Gastroesophageal sphincter (tissue), 4 donors: ENCODE results near the gene ACCSL. TPM values are rescaled to one million over a fixed set of nuclear protein-coding genes. Genes with fewer than 3 reads are reported as not detected.

ENCODE experiments used
- ATAC-seq: fragments of 150-250 bp; one replicate; pipeline ENCODE4 v1.9.1; 2016; ENCODE audit warnings: mild to moderate bottlenecking, moderate library complexity
- H3K27ac ChIP-seq, 4 donors: fragments of 200-600 bp; sonication (generic) in 3 of 4; 1 replicate in 3 of 4; 2 replicates in 1 of 4; pipeline ENCODE4 v1.5.1; 2016 to 2019
- H3K27me3 ChIP-seq: fragments of 200-600 bp; sonication (generic); one replicate; pipeline ENCODE4 v1.5.1; 2019
- H3K36me3 ChIP-seq, 2 donors: fragments of 200-600 bp; sonication (generic); one replicate each; pipeline ENCODE4 v1.5.1; 2019; ENCODE audit warnings: control low read depth in 1 of 2
- H3K4me1 ChIP-seq, 3 donors: fragments of 200-600 bp; sonication (generic); 1 replicate in 2 of 3; 2 replicates in 1 of 3; pipeline ENCODE4 v1.5.1; 2016 to 2019; ENCODE audit warnings: control low read depth in 2 of 3
- H3K4me3 ChIP-seq, 2 donors: fragments of 200-600 bp; sonication (generic); one replicate each; pipeline ENCODE4 v1.5.1; 2019; ENCODE audit warnings: mild to moderate bottlenecking in 1 of 2, moderate library complexity in 1 of 2
- H3K9me3 ChIP-seq, 3 donors: fragments of 200-600 bp; sonication (generic); one replicate each; pipeline ENCODE4 v1.5.1; 2017 to 2019; ENCODE audit warnings: control low read depth in 2 of 3
- EP300 ChIP-seq: sonication (generic); formaldehyde crosslinking; IDR thresholded peaks from one replicate; pipeline ENCODE4 v1.6.1; 2017; ENCODE audit warnings: antibody characterized with exemption, mild to moderate bottlenecking
- POLR2A ChIP-seq, 2 donors: fragments of 450-650 bp; IDR thresholded peaks; one replicate each; pipeline ENCODE4 v1.6.1; 2017; ENCODE audit warnings: antibody characterized with exemption in 2 of 2, mild to moderate bottlenecking in 2 of 2, moderate library complexity in 1 of 2
- POLR2AphosphoS5 ChIP-seq: sonication (generic); formaldehyde crosslinking; IDR thresholded peaks from one replicate; pipeline ENCODE4 v1.6.1; 2017; ENCODE audit warnings: antibody characterized with exemption
- WGBS, 2 donors: methylation state at CpG; one replicate each; pipeline ENCODE4 v1.1.5; 2018; ENCODE audit warnings: low coverage in 1 of 2; 5-methylcytosine and 5-hydroxymethylcytosine counted together
- total RNA-seq, 4 donors: library from RNA; depleted of rRNA; stranded (reverse); fragments of >200 nt; gene quantifications; one replicate each; pipeline ENCODE4 v1.1.0, GENCODE V29; 2016
- TF ChIP-seq, protein P1 (sequence below), 4 experiments: fragments of 200-600 bp in 2 of 4; fragments of 450-650 bp in 2 of 4; sonication (generic) in 1 of 4; IDR thresholded peaks; one replicate each; pipeline ENCODE4 v1.5.1; 2017 to 2019; ENCODE audit warnings: antibody characterized with exemption in 4 of 4, mild to moderate bottlenecking in 2 of 4, moderate library complexity in 2 of 4

Gene ACCSL
- total RNA-seq, 4 donors from 2014 or later: not detected

DNA sequence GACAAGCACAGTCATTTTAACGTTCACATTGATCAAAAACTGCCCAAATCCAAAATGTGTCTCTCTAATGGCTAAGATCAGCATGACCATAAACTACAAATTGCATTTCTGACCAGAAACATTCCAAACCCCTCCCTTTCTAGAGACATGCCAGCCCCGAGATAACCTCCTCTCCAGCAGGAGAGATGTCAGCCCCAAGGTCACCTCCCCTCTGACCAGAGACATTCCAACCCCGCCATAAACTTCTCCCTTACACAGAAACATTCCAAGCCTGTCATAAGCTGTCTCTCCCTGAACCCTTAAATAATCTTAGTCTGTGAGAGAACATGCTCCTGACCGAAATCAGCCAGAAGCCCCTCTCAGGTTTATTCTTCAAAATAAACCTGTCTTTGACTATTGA is 41.1 kb downstream of the ACCSL start:
- no peaks in the 10 kb centered on the region for H3K4me1 ChIP-seq
- no peaks in the 10 kb centered on the region for H3K9me3 ChIP-seq
- H3K27me3 ChIP-seq: no peaks in the 10 kb centered on the region
- TF ChIP-seq EP300 (no peak), POLR2A (IDR thresholded peaks at IDR 0.05) (no peak), POLR2AphosphoS5 (no peak)
- TF ChIP-seq, protein P1, sequence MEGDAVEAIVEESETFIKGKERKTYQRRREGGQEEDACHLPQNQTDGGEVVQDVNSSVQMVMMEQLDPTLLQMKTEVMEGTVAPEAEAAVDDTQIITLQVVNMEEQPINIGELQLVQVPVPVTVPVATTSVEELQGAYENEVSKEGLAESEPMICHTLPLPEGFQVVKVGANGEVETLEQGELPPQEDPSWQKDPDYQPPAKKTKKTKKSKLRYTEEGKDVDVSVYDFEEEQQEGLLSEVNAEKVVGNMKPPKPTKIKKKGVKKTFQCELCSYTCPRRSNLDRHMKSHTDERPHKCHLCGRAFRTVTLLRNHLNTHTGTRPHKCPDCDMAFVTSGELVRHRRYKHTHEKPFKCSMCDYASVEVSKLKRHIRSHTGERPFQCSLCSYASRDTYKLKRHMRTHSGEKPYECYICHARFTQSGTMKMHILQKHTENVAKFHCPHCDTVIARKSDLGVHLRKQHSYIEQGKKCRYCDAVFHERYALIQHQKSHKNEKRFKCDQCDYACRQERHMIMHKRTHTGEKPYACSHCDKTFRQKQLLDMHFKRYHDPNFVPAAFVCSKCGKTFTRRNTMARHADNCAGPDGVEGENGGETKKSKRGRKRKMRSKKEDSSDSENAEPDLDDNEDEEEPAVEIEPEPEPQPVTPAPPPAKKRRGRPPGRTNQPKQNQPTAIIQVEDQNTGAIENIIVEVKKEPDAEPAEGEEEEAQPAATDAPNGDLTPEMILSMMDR (IDR thresholded peaks at IDR 0.05): no peak
- H3K27ac ChIP-seq: no peak overlapping the region
- WGBS, 2 donors: 92 to 94% methylated on average over 3 to 4 of the region's 4 CpGs
- ATAC-seq: no peak
- H3K36me3 ChIP-seq: peaks cover 0 to 12% of the 10 kb centered on the region in 2 donors
- no peak overlapping the region for H3K4me3 ChIP-seq

DNA sequence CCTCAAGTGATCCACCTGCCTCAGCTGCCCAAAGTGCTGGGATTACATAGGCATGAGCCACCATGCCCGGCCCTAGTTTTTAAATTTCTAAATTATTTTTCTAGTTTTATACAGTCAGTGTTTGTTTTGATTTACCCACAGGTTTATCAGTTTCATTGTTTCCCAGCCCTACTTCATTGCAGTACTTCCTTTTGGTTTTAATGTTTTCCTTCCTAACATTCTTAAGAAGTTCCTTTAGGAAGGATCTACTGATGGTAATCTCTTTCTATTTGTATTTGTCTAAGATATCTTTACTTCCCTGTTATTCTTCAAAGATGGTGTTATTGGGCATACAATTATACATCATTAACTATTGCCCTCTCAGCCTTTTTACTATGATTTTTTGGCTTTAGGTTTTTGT is 42.8 kb downstream of the ACCSL start:
- Histone ChIP-seq H3K4me1 (peaks cover 0 to 14% (median 3%) of the 10 kb centered on the region in 3 donors), H3K4me3 (no peak overlapping the region), H3K36me3 (peaks cover 0 to 5% of the 10 kb centered on the region in 2 donors), H3K9me3 (no peaks in the 10 kb centered on the region), H3K27ac (no peak overlapping the region), H3K27me3 (no peaks in the 10 kb centered on the region)
- no peak for ATAC-seq
- 67 to 100% methylated on average over 1 of the region's 1 CpG for WGBS, 2 donors
- TF ChIP-seq POLR2A (IDR thresholded peaks at IDR 0.05) (no peak), POLR2AphosphoS5 (no peak), EP300 (no peak)
- TF ChIP-seq, protein P1 (IDR thresholded peaks at IDR 0.05): no peak

DNA sequence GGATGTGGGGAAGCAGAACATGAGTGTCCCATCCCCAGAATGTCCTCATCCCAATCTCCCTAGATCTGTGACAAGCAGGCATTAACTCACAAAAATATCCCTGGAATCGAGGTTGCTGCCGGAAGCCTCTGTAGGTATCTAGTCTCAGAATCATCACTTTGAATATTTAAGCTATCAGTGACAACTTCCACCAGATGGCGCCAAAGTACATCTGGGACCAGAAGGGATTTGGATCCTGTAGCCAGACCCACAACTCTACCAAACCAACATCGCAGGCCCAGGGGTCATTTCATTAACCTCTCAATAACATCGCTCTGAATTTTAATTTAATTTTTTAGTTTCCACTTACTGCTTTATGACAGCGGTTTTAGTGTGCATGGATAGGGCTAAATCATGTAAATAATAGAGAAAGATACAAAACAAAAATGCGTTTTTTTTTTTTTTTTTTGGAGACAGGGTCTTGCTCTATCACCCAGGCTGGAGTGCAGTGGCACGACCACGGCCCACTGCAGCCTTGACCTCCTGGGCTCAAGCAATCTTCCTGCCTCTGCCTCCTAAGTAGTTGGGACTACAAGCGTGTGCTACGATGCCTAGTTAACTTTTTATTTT is 46.6 kb downstream of the ACCSL start:
- Histone ChIP-seq H3K36me3 (no peaks in the 10 kb centered on the region), H3K27me3 (no peaks in the 10 kb centered on the region), H3K9me3 (no peaks in the 10 kb centered on the region), H3K4me1 (peaks cover 0 to 33% (median 7%) of the 10 kb centered on the region in 3 donors), H3K4me3 (no peak overlapping the region), H3K27ac (no peak overlapping the region)
- 0 to 17% methylated on average over 5 to 9 of the region's 11 CpGs for WGBS, 2 donors
- TF ChIP-seq, protein P1 (IDR thresholded peaks at IDR 0.05): peak; percentile 67 to 87 (median 72)
- TF ChIP-seq POLR2AphosphoS5: no peak
- no peak for TF ChIP-seq EP300
- no peak for TF ChIP-seq POLR2A (IDR thresholded peaks at IDR 0.05)
- ATAC-seq: peak; percentile 52

DNA sequence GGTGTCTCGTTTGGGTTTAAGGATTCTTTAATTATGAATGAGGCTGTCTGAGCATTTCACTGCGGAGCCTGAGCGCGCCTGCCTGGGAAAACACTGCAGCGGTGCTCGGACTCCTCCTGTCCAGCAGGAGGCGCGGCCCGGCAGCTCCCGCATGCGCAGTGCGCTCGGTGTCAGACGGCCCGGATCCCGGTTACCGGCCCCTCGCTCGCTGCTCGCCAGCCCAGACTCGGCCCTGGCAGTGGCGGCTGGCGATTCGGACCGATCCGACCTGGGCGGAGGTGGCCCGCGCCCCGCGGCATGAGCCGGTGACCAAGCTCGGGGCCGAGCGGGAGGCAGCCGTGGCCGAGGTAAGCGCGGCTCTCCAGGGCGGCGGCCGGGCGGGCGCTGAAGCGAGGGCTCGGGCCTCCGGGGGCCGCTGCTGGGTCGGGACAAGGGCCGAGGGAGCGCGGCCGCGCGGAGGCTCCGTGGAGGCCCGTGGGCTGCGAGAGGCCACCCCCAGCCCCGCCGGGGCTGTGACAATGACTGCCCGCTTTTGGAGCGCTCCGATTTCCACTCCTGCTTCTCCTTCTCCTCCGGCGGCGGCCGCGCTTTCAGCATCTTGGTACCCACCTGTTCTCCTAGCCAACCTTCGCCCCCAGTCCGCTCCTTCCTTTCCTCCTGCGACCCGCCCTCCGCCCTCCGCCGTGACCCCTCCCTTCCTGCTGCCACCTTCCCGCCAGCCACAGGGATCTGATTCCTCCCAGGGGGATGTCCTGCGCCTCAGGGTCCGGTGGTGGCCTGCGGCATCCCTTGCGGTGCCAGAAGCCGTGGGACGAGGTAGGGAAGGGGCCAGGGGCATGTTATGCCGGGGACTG is 48.0 kb downstream of the ACCSL start, which contains the start of gene EXT2:
Gene EXT2, plus strand, starts transcription at position 173 of the 854 bp plus-strand sequence. CDS start 12,035 bp downstream, outside the sequence.
- 0 to 1% methylated on average over 3 to 18 of the region's 83 CpGs for WGBS, 2 donors
- Histone ChIP-seq H3K4me1 (peaks cover 0 to 34% (median 7%) of the 10 kb centered on the region in 3 donors), H3K27ac (peak within 1 kb of the TSS; percentile 66 to 89 (median 84)), H3K36me3 (peaks cover 0 to 9% of the 10 kb centered on the region in 2 donors), H3K9me3 (no peaks in the 10 kb centered on the region), H3K27me3 (no peaks in the 10 kb centered on the region), H3K4me3 (peak within 1 kb of the TSS; percentile 89 to 90)
- TF ChIP-seq POLR2AphosphoS5 (peak; percentile 49), EP300 (no peak), POLR2A (IDR thresholded peaks at IDR 0.05) (peak; percentile 59 to 68)
- TF ChIP-seq, protein P1 (IDR thresholded peaks at IDR 0.05): peak; percentile 85 to 94 (median 90)
- ATAC-seq: peak; percentile 98
